ENCODE data around the gene CADM2. TPM values are rescaled to one million over a fixed set of nuclear protein-coding genes. Genes with fewer than 3 reads are reported as not detected.

The CADM2 gene
- polyA plus RNA-seq, 1 donor from 2014 or later = 4.5 TPM

DNA sequence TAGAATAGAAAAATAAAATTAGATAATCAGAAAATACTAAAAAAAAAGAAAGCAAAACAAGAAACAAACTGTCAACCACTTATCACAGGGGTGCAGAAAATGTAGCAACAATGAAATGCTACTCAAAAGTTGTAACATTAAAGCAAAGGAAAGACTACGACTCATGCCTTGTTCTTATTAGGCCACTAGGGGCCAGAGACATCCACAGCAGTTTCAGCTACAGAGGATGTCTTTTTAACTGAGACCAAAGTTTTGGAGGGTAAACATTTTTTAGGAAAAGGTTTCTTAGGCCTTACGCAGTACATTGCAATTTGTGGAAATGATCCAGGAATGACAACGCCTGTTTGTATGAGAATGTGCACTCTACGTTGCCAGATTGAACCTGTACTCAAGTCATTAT is 15.4 kb upstream of the CADM2 start:
- no peaks in the 10 kb centered on the region for H3K9me3 ChIP-seq (ENCODE audit: low read length)
- no peak overlapping the region for H3K4me2 ChIP-seq (ENCODE audit: low read length)
- no peak overlapping the region for H3K27ac ChIP-seq (ENCODE audit: low read length)
- no peaks in the 10 kb centered on the region for H3F3A ChIP-seq (ENCODE audit: insufficient read depth, low read length, poor library complexity, severe bottlenecking)
- H3K27me3 ChIP-seq (ENCODE audit: insufficient read depth, low read depth, low read length) = no peaks in the 10 kb centered on the region
- no peak overlapping the region for H3K4me3 ChIP-seq (ENCODE audit: low read length)
- TF ChIP-seq SMC3 (conservative IDR thresholded peaks at IDR 0.05; ENCODE audit: poor library complexity) (no peak), EP300 (conservative IDR thresholded peaks at IDR 0.05; ENCODE audit: poor library complexity, severe bottlenecking) (no peak), CTCF (IDR thresholded peaks at IDR 0.05; ENCODE audit: poor library complexity, severe bottlenecking) (no peak)
- TF ChIP-seq, protein P1, sequence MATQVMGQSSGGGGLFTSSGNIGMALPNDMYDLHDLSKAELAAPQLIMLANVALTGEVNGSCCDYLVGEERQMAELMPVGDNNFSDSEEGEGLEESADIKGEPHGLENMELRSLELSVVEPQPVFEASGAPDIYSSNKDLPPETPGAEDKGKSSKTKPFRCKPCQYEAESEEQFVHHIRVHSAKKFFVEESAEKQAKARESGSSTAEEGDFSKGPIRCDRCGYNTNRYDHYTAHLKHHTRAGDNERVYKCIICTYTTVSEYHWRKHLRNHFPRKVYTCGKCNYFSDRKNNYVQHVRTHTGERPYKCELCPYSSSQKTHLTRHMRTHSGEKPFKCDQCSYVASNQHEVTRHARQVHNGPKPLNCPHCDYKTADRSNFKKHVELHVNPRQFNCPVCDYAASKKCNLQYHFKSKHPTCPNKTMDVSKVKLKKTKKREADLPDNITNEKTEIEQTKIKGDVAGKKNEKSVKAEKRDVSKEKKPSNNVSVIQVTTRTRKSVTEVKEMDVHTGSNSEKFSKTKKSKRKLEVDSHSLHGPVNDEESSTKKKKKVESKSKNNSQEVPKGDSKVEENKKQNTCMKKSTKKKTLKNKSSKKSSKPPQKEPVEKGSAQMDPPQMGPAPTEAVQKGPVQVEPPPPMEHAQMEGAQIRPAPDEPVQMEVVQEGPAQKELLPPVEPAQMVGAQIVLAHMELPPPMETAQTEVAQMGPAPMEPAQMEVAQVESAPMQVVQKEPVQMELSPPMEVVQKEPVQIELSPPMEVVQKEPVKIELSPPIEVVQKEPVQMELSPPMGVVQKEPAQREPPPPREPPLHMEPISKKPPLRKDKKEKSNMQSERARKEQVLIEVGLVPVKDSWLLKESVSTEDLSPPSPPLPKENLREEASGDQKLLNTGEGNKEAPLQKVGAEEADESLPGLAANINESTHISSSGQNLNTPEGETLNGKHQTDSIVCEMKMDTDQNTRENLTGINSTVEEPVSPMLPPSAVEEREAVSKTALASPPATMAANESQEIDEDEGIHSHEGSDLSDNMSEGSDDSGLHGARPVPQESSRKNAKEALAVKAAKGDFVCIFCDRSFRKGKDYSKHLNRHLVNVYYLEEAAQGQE (IDR thresholded peaks at IDR 0.05; ENCODE audit: borderline replicate concordance) = no peak
- H3K9ac ChIP-seq (ENCODE audit: low read length) = no peak overlapping the region
- H2AFZ ChIP-seq (ENCODE audit: low read depth, low read length) = no peak overlapping the region
- H4K20me1 ChIP-seq (ENCODE audit: insufficient read depth) = no peaks in the 10 kb centered on the region
- no peaks in the 10 kb centered on the region for H3K9me2 ChIP-seq (ENCODE audit: insufficient read depth, low read length)
- no peaks in the 10 kb centered on the region for H3K79me2 ChIP-seq (replicated peaks; ENCODE audit: insufficient read depth, low read length)
- no peaks in the 10 kb centered on the region for H3K36me3 ChIP-seq (ENCODE audit: insufficient read depth, low read length)

GRCh38 chr3:84946240-84946639 is 12.5 kb upstream of the CADM2 start:
- no peaks in the 10 kb centered on the region for H3K36me3 ChIP-seq (ENCODE audit: insufficient read depth, low read length)
- H3K9me2 ChIP-seq (ENCODE audit: insufficient read depth, low read length) = no peaks in the 10 kb centered on the region
- no peaks in the 10 kb centered on the region for H4K20me1 ChIP-seq (ENCODE audit: insufficient read depth)
- H3K27me3 ChIP-seq (ENCODE audit: insufficient read depth, low read depth, low read length) = no peaks in the 10 kb centered on the region
- TF ChIP-seq SMC3 (conservative IDR thresholded peaks at IDR 0.05; ENCODE audit: poor library complexity) (no peak), TAF1 (IDR thresholded peaks at IDR 0.05; ENCODE audit: low read depth) (no peak)
- no peak overlapping the region for H3K9ac ChIP-seq (ENCODE audit: low read length)
- no peak overlapping the region for H3K4me2 ChIP-seq (ENCODE audit: low read length)
- no peaks in the 10 kb centered on the region for H3K79me2 ChIP-seq (replicated peaks; ENCODE audit: insufficient read depth, low read length)
- H3F3A ChIP-seq (ENCODE audit: insufficient read depth, low read length, poor library complexity, severe bottlenecking) = no peaks in the 10 kb centered on the region
- no peak overlapping the region for H3K4me3 ChIP-seq (ENCODE audit: low read length)
- no peak overlapping the region for H3K27ac ChIP-seq (ENCODE audit: low read length)
- H3K9me3 ChIP-seq (ENCODE audit: low read length) = no peaks in the 10 kb centered on the region
- no peak overlapping the region for H2AFZ ChIP-seq (ENCODE audit: low read depth, low read length)

GRCh38 chr3:84959470-84960271 is 882 bp downstream of the CADM2 start:
- peak overlapping the region; percentile 76 for H2AFZ ChIP-seq (ENCODE audit: low read depth, low read length)
- no peak overlapping the region for H3K27ac ChIP-seq (ENCODE audit: low read length)

More at GRCh38 chr3:84959470-84960271, 882 bp downstream of the CADM2 start:
- no peaks in the 10 kb centered on the region for H3K79me2 ChIP-seq (replicated peaks; ENCODE audit: insufficient read depth, low read length)
- peak overlapping the region; percentile 74 for H3K4me2 ChIP-seq (ENCODE audit: low read length)
- H4K20me1 ChIP-seq (ENCODE audit: insufficient read depth) = no peaks in the 10 kb centered on the region
- no peaks in the 10 kb centered on the region for H3K9me2 ChIP-seq (ENCODE audit: insufficient read depth, low read length)
- peaks cover 23% of the 10 kb centered on the region for H3K27me3 ChIP-seq (ENCODE audit: insufficient read depth, low read depth, low read length)
- peak overlapping the region; percentile 64 for H3K9ac ChIP-seq (ENCODE audit: low read length)
- peak overlapping the region; percentile 84 for H3K4me3 ChIP-seq (ENCODE audit: low read length)
- no peaks in the 10 kb centered on the region for H3K36me3 ChIP-seq (ENCODE audit: insufficient read depth, low read length)
- TF ChIP-seq CTCF (IDR thresholded peaks at IDR 0.05; ENCODE audit: poor library complexity, severe bottlenecking) (no peak), EZH2 (IDR thresholded peaks at IDR 0.05; ENCODE audit: borderline replicate concordance, insufficient read depth, low read length, poor library complexity, severe bottlenecking) (no peak), EP300 (conservative IDR thresholded peaks at IDR 0.05; ENCODE audit: poor library complexity, severe bottlenecking) (no peak)
- TF ChIP-seq, protein P1 (IDR thresholded peaks at IDR 0.05; ENCODE audit: borderline replicate concordance) = no peak
- H3K9me3 ChIP-seq (ENCODE audit: low read length) = no peaks in the 10 kb centered on the region
- H3F3A ChIP-seq (ENCODE audit: insufficient read depth, low read length, poor library complexity, severe bottlenecking) = no peaks in the 10 kb centered on the region

Data from neural cell (in vitro differentiated cells).